Measurements from ENCODE around the gene B4GALT2.

Gene B4GALT2

GRCh38 chr1:43999455-43999854 lies 20.4 kb downstream of the B4GALT2 start:
- in situ Hi-C loops (cut with MboI; ENCODE audit: low sequenced_read_pairs) = no loop called here

- in situ Hi-C loops (cut with MboI; ENCODE audit: low sequenced_read_pairs) = no loop called here
These were observed 21.2 kb downstream of the B4GALT2 start for GRCh38 chr1:44000122-44000665.

- in situ Hi-C loops (cut with MboI; ENCODE audit: low sequenced_read_pairs) = no loop called here
These were observed 23.2 kb downstream of the B4GALT2 start for GRCh38 chr1:44002165-44002564.

GRCh38 chr1:44002606-44003157 lies 23.7 kb downstream of the B4GALT2 start:
- in situ Hi-C loops (cut with MboI; ENCODE audit: low sequenced_read_pairs) = no loop called here

GRCh38 chr1:44008259-44008658 lies 29.2 kb downstream of the B4GALT2 start:
- in situ Hi-C loops (cut with MboI; ENCODE audit: low sequenced_read_pairs) = no loop called here

- in situ Hi-C loops (cut with MboI; ENCODE audit: low sequenced_read_pairs) = no loop called here
These were observed 32.0 kb downstream of the B4GALT2 start for GRCh38 chr1:44010935-44011471.

GRCh38 chr1:44012404-44012803 lies 33.4 kb downstream of the B4GALT2 start:
- in situ Hi-C loops (cut with MboI; ENCODE audit: low sequenced_read_pairs) = no loop called here

- in situ Hi-C loops (cut with MboI; ENCODE audit: low sequenced_read_pairs) = no loop called here
These were observed 34.1 kb downstream of the B4GALT2 start for GRCh38 chr1:44012941-44013609.

- in situ Hi-C loops (cut with MboI; ENCODE audit: low sequenced_read_pairs) = no loop called here
These were observed 34.9 kb downstream of the B4GALT2 start for GRCh38 chr1:44013949-44014348.

- in situ Hi-C loops (cut with MboI; ENCODE audit: low sequenced_read_pairs) = no loop called here
These were observed 35.5 kb downstream of the B4GALT2 start for GRCh38 chr1:44014365-44015104.

- in situ Hi-C loops (cut with MboI; ENCODE audit: low sequenced_read_pairs) = no loop called here
These were observed 36.2 kb downstream of the B4GALT2 start for GRCh38 chr1:44015206-44015605.

- in situ Hi-C loops (cut with MboI; ENCODE audit: low sequenced_read_pairs) = no loop called here
These were observed 37.3 kb downstream of the B4GALT2 start for GRCh38 chr1:44016041-44016889.

GRCh38 chr1:44016890-44017400 lies 37.9 kb downstream of the B4GALT2 start:
- in situ Hi-C loops (cut with MboI; ENCODE audit: low sequenced_read_pairs) = no loop called here

- in situ Hi-C loops (cut with MboI; ENCODE audit: low sequenced_read_pairs) = no loop called here
These were observed 40.5 kb downstream of the B4GALT2 start for GRCh38 chr1:44019466-44019948.

- in situ Hi-C loops (cut with MboI; ENCODE audit: low sequenced_read_pairs) = no loop called here
These were observed 41.5 kb downstream of the B4GALT2 start for GRCh38 chr1:44020464-44020863.

GRCh38 chr1:44021156-44021555 lies 42.1 kb downstream of the B4GALT2 start:
- in situ Hi-C loops (cut with MboI; ENCODE audit: low sequenced_read_pairs) = no loop called here

- in situ Hi-C loops (cut with MboI; ENCODE audit: low sequenced_read_pairs) = no loop called here
These were observed 42.7 kb downstream of the B4GALT2 start for GRCh38 chr1:44021581-44022321.

GRCh38 chr1:44024031-44024902 lies 45.3 kb downstream of the B4GALT2 start:
- in situ Hi-C loops (cut with MboI; ENCODE audit: low sequenced_read_pairs) = no loop called here
